NCI-H146 treated with DMSO at 0.1 percent for 48 hours (cell line): ENCODE results near the gene AP4E1.
"Not testable (repeated sequence)": the region's sequence is repeated elsewhere in the genome, so short reads cannot be mapped to it uniquely, and the experiment has no call there.

Source experiments
- DNase-seq: peaks from one replicate; lab custom pipeline; 2025; ENCODE audit not compliant: unreplicated experiment; lab: John Stamatoyannopoulos, UW

Gene AP4E1

GRCh38 chr15:50888054-50888453, 20.4 kb upstream of the AP4E1 start:
- DNase-seq = no peak

DNA sequence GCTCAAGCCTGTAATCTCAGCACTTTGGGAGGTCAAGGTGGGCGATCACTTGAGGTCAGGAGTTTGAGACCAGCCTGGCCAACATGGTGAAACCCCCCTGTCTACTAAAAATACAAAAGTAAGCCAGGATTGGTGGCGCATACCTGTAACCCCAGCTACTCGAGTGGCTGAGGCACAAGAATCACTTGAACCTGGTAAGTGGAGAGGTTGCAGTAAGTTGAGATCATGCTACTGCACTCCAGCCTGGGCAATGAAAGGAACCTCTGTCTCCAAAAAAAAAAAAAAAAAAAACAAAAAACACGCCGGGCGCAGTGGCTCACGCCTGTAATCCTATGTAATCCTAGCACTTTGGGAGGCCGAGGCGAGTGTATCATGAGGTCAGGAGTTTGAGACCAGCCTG, 18.9 kb upstream of the AP4E1 start:
- DNase-seq = no peak

GRCh38 chr15:50890751-50891150, 17.7 kb upstream of the AP4E1 start:
- no peak for DNase-seq

- DNase-seq = no peak
Measured at GRCh38 chr15:50891159-50891558, 17.3 kb upstream of the AP4E1 start.

- no peak for DNase-seq
Measured at GRCh38 chr15:50893976-50894375, 14.5 kb upstream of the AP4E1 start.

DNA sequence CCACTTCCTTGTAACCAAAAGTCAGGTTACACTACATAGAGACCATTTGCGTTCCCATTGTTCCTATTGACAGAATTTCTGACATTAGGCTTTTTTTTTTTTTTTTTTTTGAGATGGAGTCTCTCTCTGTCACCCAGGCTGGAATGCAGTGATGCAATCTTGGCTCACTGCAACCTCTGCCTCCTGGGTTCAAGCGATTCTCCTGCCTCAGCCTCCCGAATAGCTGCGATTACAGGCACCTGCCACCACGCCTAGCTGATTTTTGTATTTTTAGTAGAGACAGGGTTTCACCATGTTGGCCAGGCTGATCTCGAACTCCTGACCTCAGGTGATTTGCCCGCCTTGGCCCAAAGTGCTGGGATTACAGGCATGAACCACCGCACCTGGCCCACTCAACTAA, 7.1 kb upstream of the AP4E1 start:
- not testable (repeated sequence) for DNase-seq

DNA sequence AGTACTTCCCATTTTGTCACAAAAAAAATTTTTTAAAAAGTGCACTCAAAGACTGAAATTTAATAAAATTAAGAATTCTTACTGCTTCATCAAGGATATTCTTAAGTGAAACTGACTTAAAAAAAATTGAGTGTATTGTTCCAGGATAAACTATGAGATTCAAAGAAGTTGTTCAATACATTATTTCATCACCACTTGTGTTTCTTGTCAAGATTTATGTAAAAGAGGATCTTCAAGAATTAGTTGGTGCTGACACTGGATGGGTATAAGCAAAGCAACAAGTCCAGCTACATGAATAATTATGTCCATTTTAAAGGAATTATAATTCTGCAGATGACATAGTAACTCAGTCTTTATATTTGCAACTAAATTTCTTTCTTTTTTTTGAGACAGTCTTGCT, 4.3 kb upstream of the AP4E1 start:
- no peak for DNase-seq

DNA sequence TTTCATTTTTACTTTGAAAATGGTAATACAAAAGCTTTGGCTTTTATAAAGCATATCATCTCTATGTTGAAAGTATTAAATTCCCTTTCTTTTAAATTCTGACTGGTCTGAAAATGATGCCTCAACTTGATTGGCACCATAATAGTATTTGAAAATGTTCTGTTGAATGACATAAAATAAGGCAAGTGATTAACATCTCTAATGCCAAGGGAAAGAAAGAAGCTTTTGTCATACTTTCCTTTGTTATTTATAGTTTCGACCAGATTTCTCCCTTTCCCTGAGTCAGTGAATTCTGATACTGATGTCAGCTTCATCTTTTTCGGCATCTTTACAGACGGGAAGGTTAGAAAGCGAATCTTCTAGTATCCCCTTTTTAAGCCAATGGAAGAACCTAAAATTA, 3.4 kb upstream of the AP4E1 start:
- DNase-seq = no peak

- DNase-seq = no peak
Measured at GRCh38 chr15:50906954-50907600, 1.4 kb upstream of the AP4E1 start.

DNA sequence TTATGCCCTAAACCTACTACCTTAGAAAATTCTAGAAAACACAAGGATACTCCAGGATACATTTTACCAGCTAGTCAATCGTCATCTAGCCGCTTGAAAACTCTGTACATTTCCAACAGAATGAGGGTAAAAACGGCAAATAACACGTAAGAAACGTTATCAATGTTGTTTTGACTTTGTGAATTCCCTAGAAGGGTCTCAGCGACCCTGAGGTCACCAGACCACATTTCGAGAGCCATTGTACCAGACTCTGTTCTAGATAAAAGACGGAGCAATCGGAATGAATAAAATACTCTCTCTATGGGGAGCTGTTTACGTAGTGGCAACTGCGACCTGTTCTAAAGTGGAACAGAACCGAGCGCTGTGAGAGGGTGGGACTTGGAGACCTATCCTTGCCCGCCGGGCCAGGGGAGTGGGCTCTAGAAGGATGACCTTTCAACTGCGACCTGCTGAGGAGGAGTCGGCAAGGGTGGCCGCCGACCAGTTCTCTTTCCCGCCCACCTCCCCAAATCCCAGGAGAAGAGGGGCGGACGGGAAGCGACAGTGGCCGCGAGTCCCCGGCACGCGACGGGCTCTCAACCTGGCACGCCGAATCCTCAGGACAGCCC, 778 bp upstream of the AP4E1 start:
- no peak for DNase-seq

DNA sequence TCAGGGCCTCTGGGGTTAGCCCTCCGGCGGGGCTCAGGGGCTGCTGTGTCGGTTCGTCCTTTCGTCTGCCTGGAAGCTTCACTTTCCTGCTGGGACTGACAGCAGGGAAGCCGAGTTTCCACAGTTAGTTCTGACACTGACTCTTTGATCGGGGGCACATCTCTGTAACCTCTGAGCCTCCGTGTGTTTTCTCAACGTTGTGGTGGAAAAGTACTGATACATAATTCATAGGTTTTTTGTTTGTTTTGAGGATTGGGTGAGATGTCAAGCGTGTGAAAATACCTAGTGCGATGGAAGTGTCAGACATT, 481 bp downstream of the AP4E1 start:
- no peak for DNase-seq

- DNase-seq = not testable (repeated sequence)
Measured at GRCh38 chr15:50910426-50910795, 1.9 kb downstream of the AP4E1 start.

- DNase-seq = no peak
Measured at GRCh38 chr15:50911001-50911400, 2.5 kb downstream of the AP4E1 start.

DNA sequence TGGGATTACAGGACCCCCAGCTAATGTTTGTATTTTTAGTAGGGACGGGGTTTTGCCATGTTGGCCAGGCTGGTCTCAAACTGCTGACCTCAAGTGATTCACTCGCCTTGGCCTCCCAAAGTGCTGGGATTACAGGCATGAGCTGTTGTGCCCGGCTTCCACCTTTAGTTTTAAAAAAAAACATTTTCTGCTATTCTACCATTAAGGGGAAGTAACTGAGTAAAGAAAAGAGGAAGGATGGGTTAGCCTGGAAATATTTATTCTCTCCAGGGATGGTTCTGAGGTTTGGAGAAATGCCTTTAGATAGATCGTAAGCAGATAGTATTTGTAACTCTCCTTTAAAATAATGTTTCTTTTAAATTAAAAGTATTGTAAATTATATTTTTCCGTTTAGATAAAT, 3.1 kb downstream of the AP4E1 start:
- no peak for DNase-seq

DNA sequence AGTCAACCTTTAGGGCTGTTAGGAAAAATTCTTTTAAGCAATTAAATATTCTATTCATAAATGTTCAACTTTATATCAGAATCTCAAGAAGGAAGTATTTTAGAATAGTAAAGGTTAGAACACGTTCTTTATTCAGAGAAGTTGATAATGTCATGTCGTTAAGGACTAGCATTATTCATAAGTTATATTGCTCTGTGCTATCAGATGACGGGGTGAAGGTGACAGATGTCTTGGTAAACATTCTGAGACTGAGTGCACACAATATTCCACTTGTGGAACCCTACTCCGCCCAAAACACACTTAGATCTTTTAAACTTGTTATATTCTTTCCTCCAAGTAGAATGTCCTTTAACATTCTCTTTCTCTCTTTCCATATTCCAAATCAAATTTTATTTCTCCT, 7.9 kb downstream of the AP4E1 start:
- DNase-seq = no peak

DNA sequence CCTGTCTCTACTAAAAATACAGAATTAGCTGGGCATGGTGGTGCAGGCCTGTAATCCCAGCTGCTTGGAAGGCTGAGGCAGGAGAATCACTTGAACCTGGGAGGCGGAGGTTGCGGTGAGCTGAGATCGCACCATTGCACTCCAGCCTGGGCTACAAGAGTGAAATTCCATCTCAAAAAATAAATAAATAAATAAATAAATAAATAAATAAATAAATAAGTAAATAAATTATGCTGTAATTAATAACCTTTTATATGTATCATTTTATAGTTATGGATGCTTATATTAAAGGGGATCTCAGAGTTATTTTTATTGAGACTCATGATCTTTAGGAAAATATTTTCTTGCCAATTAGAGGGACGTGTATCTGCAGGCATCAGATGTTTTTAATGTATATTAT, 10.9 kb downstream of the AP4E1 start:
- DNase-seq = not testable (repeated sequence)

DNA sequence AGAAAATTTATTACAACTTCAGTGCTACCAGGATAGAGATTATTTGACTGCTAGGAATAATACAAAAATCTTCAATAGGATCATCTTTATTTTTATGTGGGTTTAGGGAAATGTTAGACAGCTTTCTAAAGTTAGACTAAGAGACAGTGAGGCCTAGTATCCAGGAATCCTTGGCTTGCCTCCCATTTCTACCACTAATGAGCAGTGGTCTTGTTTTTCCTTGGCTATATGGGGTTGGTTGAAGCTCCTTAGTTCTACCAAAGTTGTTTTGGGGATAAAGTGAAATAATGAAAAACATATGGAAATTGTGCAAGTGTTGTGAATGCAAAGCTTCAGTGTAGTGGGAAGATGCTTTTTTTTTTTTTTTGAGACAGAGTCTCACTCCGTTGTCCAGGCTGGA, 16.8 kb downstream of the AP4E1 start:
- no peak for DNase-seq

DNA sequence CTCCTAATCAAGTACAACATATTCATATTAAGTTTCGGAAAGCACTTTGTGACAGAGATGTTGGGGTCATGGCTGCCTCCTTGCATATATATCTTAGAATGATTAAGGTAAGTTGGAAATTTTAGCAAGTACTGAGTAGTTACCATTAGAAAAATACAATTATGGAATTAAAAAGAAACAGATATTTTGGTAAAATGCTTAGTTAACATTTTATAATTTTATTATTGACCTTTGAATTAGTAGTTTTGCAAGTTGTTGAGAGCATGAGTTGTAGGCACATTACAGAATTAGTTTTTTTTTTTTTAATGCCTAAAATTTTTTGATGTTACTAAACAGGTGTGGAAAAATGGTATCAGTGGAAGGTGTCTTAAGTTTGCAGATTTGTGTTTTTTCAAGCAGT, 20.6 kb downstream of the AP4E1 start:
- no peak for DNase-seq

- DNase-seq = no peak
Measured at GRCh38 chr15:50930792-50931191, 22.3 kb downstream of the AP4E1 start.

DNA sequence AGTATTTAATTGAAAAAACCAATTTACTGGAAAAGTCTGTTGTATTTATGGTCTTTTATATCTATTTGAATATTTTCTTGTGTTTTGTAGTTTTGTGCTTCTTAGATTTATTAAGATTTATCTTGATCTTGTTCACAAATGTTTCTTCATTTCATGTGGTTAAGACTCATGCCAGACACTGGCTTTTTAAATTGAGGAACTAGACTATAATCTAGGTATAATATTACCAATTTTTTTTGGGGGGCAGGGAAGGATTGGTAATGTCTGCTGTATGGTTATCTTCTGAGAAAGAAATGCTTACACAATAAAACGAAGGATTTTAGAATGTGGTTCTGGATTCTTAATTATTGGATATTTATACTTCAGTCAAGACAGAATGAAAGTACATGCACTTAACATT, 24.9 kb downstream of the AP4E1 start:
- DNase-seq = no peak

DNA sequence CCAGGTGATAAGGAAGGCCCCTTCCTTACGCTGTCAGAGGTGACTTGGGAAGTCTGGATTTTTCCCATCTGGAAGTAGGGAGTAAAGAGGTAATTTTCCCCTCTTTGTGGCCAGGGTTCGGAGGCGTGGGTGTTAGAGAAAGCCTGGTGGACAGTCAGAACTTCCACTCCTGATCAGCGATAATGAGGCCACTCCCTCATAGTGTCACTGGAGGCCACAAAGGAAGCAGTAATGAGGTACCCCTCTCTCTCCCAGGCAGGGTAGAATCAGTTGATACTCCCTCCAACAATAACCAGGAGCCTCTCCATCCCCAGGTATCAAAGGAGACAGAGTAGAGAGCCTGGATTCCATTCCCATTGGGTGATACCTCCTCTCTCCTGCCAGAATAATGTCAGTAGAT, 30.0 kb downstream of the AP4E1 start:
- no peak for DNase-seq

DNA sequence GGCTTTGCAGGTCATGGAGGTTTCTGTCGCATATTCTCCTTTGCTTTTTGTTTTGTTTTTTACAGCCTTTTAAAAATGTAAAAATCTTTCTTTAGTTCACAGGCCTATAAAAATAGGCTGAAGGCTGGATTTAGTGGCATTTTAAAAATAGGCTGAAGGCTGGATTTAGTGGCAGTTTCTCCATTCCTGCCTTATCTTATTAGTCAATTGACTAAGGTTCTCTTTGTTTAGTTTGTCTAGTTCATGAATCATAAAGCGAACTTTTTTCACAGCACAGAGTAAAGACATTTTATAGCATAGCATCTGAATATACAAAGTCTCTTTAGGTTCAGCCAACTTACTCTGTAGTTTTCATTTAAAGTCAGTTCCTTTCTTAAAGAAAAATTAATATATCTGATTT, 31.4 kb downstream of the AP4E1 start:
- no peak for DNase-seq

DNA sequence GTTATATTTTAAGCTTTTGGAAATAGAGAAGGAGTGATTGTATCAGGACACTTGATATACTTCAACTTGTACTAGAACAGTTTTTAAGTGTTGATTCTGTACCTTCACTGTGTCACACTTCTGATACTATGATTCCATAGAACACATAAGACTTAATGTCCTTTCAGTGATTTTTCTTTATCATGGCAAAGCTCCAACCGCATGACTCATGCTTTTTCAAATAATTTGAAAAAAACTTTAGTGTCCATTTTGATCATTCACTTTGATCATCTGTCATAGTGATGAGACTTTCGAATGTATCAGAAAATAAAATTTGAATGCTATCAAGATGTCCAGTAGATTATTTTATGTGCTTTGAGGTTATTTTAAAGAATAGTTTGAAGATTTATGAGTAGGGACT, 32.0 kb downstream of the AP4E1 start:
- DNase-seq = no peak
